Fibroblast of lung (primary cell): ENCODE data around the gene GRK1. TPM values are rescaled to one million over a fixed set of nuclear protein-coding genes. Genes with fewer than 3 reads are reported as not detected.
A peak's percentile ranks its signal among the peaks of the same experiment; 100 is the strongest.

Source experiments
- DNase-seq, 2 donors: peaks; one replicate each; pipeline versions ENCODE4 v3.0.0 to v3.0.0-alpha.2; 2010; ENCODE audit warnings: low read depth in 2 of 2
- H2AFZ ChIP-seq: 2 replicates; pipeline ENCODE4 v1.5.1; 2012; ENCODE audit warnings: low read length, control low read depth, inconsistent platforms
- H3K27ac ChIP-seq: 2 replicates; pipeline ENCODE4 v1.5.1; 2011; ENCODE audit warnings: low read length, control low read depth; ENCODE audit not compliant: insufficient read depth
- H3K27me3 ChIP-seq: 2 replicates; pipeline ENCODE4 v1.5.1; 2011; ENCODE audit warnings: mild to moderate bottlenecking, low read length; ENCODE audit not compliant: control insufficient read depth, insufficient read depth
- H3K36me3 ChIP-seq: 2 replicates; pipeline ENCODE4 v1.5.1; 2011; ENCODE audit warnings: low read length; ENCODE audit not compliant: control insufficient read depth, insufficient read depth
- H3K4me1 ChIP-seq: 2 replicates; pipeline ENCODE4 v1.5.1; 2011; ENCODE audit warnings: low read length; ENCODE audit not compliant: control insufficient read depth, insufficient read depth; ENCODE audit errors: extremely low read depth
- H3K4me2 ChIP-seq: 2 replicates; pipeline ENCODE4 v1.5.1; 2011; ENCODE audit warnings: low read length, control low read depth; ENCODE audit not compliant: insufficient read depth; ENCODE audit errors: extremely low read depth
- H3K4me3 ChIP-seq, 4 experiments: fragments of 200-600 bp in 1 of 4; sonication (generic) in 1 of 4; replicated peaks in 1 of 4; 2 replicates each; pipeline ENCODE4 v1.5.1; 2011 to 2016; ENCODE audit warnings: low read length in 4 of 4, low read depth in 3 of 4, mild to moderate bottlenecking in 3 of 4, control low read depth in 2 of 4, inconsistent platforms in 1 of 4, mixed read lengths in 1 of 4; ENCODE audit not compliant: insufficient read depth in 1 of 4; ENCODE audit errors: control extremely low read depth in 1 of 4
- H3K79me2 ChIP-seq: 2 replicates; pipeline ENCODE4 v1.5.1; 2012; ENCODE audit warnings: mild to moderate bottlenecking, low read length, inconsistent platforms; ENCODE audit not compliant: control insufficient read depth, insufficient read depth
- H3K9ac ChIP-seq: 2 replicates; pipeline ENCODE4 v1.5.1; 2011; ENCODE audit warnings: mild to moderate bottlenecking, low read length, control low read depth; ENCODE audit not compliant: insufficient read depth
- H3K9me3 ChIP-seq: 2 replicates; pipeline ENCODE4 v1.5.1; 2012; ENCODE audit warnings: low read depth, low read length; ENCODE audit not compliant: control insufficient read depth, insufficient read depth
- H4K20me1 ChIP-seq: 2 replicates; pipeline ENCODE4 v1.5.1; 2011; ENCODE audit warnings: low read length; ENCODE audit not compliant: control insufficient read depth, insufficient read depth; ENCODE audit errors: extremely low read depth
- EZH2 ChIP-seq: IDR thresholded peaks from 2 replicates; pipeline ENCODE4 v1.5.1; 2012; ENCODE audit warnings: low read length, control low read depth, mild to moderate bottlenecking; ENCODE audit errors: missing control alignments
- polyA plus RNA-seq, 2 donors: library from polyadenylated mRNA; depleted of rRNA in 1 of 2; stranded (reverse) in 1 of 2; unstranded in 1 of 2; fragments of >200 nt; gene quantifications; 2 replicates each; pipeline ENCODE4 v1.2.1, GENCODE V29; 2011 to 2012; ENCODE audit warnings: missing spikeins in 1 of 2
- total RNA-seq: library from RNA; depleted of rRNA; stranded (reverse); fragments of >200 nt; gene quantifications from 2 replicates; pipeline ENCODE4 v1.2.1, GENCODE V29; 2014
- TF ChIP-seq, protein P1 (sequence below), 2 donors: IDR thresholded peaks in 1 of 2; conservative IDR thresholded peaks in 1 of 2; 1 replicate in 1 of 2; 2 replicates in 1 of 2; pipeline ENCODE4 v1.5.1; 2011 to 2012; ENCODE audit warnings: low read length in 2 of 2, control low read depth in 1 of 2, inconsistent platforms in 1 of 2, low read depth in 1 of 2, mild to moderate bottlenecking in 1 of 2

The GRK1 gene
- total and polyA plus RNA-seq, 2 donors (not counting 1 experiment from before 2014, with no cell fraction given) = 0.17 TPM; not detected in 1

DNA sequence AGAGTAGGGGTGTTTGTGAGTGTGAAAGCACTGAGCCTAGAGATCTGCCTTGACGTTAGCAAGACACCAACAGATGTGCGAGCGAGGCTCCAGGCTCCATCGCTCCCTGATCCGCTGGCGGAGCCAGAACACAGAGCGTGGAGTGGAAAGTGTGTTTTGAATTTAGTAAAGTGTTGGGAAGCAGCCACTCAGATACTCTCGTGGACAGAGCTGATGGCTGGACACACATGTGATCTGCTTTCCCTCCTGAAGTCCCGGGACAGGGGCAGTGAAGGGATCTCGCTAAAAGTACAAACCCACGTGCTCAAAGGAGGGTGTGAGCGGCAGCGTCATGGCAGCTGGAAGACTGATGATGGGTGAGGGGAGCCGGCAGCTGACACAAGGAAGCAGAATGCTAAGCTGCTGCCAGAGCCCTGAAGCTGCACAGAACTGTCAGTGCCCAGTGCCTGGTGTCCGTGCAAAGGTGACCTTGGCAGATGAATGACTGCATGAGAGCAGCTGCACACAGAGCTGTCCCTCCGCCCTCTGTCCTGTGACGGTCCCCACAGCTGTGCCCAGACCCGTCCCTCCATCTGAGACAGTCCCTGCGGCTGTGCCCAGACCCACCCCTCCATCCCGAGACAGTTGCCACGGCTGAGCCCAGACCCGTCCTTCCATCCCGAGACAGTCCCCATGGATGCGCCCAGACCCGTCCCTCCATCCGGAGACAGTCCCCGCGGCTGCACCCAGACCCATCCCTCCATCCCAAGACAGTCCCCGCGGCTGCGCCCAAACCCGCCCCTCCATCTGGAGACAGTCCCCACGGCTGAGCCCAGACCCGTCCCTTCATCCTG lies 62.4 kb downstream of the GRK1 start:
- Histone ChIP-seq H4K20me1 (no peaks in the 10 kb centered on the region), H3K4me3 (no peak overlapping the region), H3K27me3 (peaks cover 9% of the 10 kb centered on the region), H3K9ac (no peak overlapping the region), H3K27ac (no peak overlapping the region), H3K79me2 (no peaks in the 10 kb centered on the region), H3K4me1 (no peaks in the 10 kb centered on the region), H3K4me2 (no peak overlapping the region), H3K9me3 (peaks cover 1% of the 10 kb centered on the region), H2AFZ (no peak overlapping the region), H3K36me3 (no peaks in the 10 kb centered on the region)
- TF ChIP-seq, protein P1, sequence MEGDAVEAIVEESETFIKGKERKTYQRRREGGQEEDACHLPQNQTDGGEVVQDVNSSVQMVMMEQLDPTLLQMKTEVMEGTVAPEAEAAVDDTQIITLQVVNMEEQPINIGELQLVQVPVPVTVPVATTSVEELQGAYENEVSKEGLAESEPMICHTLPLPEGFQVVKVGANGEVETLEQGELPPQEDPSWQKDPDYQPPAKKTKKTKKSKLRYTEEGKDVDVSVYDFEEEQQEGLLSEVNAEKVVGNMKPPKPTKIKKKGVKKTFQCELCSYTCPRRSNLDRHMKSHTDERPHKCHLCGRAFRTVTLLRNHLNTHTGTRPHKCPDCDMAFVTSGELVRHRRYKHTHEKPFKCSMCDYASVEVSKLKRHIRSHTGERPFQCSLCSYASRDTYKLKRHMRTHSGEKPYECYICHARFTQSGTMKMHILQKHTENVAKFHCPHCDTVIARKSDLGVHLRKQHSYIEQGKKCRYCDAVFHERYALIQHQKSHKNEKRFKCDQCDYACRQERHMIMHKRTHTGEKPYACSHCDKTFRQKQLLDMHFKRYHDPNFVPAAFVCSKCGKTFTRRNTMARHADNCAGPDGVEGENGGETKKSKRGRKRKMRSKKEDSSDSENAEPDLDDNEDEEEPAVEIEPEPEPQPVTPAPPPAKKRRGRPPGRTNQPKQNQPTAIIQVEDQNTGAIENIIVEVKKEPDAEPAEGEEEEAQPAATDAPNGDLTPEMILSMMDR (conservative IDR thresholded peaks at IDR 0.05 in 1 of 2, IDR thresholded peaks at IDR 0.05 in 1 of 2; ENCODE audit: low read depth in 1 of 2, low read length in 2 of 2) = no peak
- TF ChIP-seq EZH2 = peak; percentile 76
- DNase-seq = peak in 1 of 2 donors; percentile 14

DNA sequence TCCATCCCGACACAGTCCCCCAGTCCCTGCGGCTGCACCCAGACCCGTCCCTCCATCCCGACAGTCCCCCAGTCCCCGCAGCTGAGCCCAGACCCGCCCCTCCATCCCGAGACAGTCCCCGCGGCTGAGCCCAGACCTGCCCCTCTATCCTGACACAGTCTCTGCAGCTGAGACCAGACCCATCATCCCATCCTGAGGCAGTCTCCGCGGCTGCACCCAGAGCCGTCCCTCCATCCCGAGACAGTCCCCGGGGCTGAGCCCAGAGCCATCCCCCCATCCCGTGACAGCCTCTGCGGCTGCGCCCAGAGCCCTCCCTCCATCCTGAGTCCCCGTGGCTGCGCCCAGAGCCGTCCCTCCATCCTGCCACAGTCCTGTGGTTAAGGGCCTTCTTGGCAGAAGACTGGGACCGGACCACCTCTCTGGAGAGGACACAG lies 63.3 kb downstream of the GRK1 start:
- Histone ChIP-seq H3K27ac (no peak overlapping the region), H3K4me1 (no peaks in the 10 kb centered on the region), H3K4me2 (no peak overlapping the region), H3K36me3 (no peaks in the 10 kb centered on the region), H3K27me3 (peaks cover 9% of the 10 kb centered on the region), H3K9me3 (peaks cover 1% of the 10 kb centered on the region), H2AFZ (no peak overlapping the region), H3K79me2 (no peaks in the 10 kb centered on the region), H3K4me3 (no peak overlapping the region), H3K9ac (no peak overlapping the region), H4K20me1 (no peaks in the 10 kb centered on the region)
- no peak for DNase-seq
- TF ChIP-seq, protein P1 (conservative IDR thresholded peaks at IDR 0.05 in 1 of 2, IDR thresholded peaks at IDR 0.05 in 1 of 2; ENCODE audit: low read depth in 1 of 2, low read length in 2 of 2) = no peak
- TF ChIP-seq EZH2 = peak; percentile 41

GRCh38 chr13:113730831-113731191 lies 63.8 kb downstream of the GRK1 start:
- TF ChIP-seq EZH2 = no peak
- TF ChIP-seq, protein P1 (conservative IDR thresholded peaks at IDR 0.05 in 1 of 2, IDR thresholded peaks at IDR 0.05 in 1 of 2; ENCODE audit: low read depth in 1 of 2, low read length in 2 of 2) = no peak
- Histone ChIP-seq H3K79me2 (no peaks in the 10 kb centered on the region), H3K36me3 (no peaks in the 10 kb centered on the region), H2AFZ (no peak overlapping the region), H3K4me3 (no peak overlapping the region), H3K9me3 (peaks cover 1% of the 10 kb centered on the region), H3K4me1 (no peaks in the 10 kb centered on the region), H3K27me3 (peaks cover 9% of the 10 kb centered on the region), H3K4me2 (no peak overlapping the region), H3K9ac (no peak overlapping the region), H4K20me1 (no peaks in the 10 kb centered on the region), H3K27ac (no peak overlapping the region)
- no peak for DNase-seq
